Measurements from ENCODE around the gene GORASP2. TPM values are rescaled to one million over a fixed set of nuclear protein-coding genes. Genes with fewer than 3 reads are reported as not detected.

GORASP2 gene
- total RNA-seq, 1 experiment from 2014 or later: 89.3 TPM

- TF ChIP-seq CTCF (conservative IDR thresholded peaks at IDR 0.05; ENCODE audit: low read depth, low read length) (no peak), EZH2 (IDR thresholded peaks at IDR 0.05; ENCODE audit: borderline replicate concordance, low read depth, low read length, poor library complexity, severe bottlenecking) (no peak)
- no peaks in the 10 kb centered on the region for H3K36me3 ChIP-seq (ENCODE audit: insufficient read depth, low read length, poor library complexity, severe bottlenecking)
- H3K4me1 ChIP-seq (ENCODE audit: insufficient read depth, low read length, poor library complexity, severe bottlenecking): no peaks in the 10 kb centered on the region
- intact Hi-C loops (cut with micrococcal nuclease; ENCODE audit: unreplicated experiment): no loop called here
- POLR2A ChIA-PET (ENCODE audit: low non-redundant PET): no interaction called here
- H3K9me3 ChIP-seq (ENCODE audit: low read depth, low read length, poor library complexity, severe bottlenecking): no peaks in the 10 kb centered on the region
- H3K27me3 ChIP-seq (replicated peaks; ENCODE audit: insufficient read depth, low read depth, low read length, poor library complexity): no peaks in the 10 kb centered on the region
- CTCF ChIA-PET: no interaction called here
- no peak overlapping the region for H3K4me3 ChIP-seq (ENCODE audit: low read depth, low read length, poor library complexity, severe bottlenecking)
- H3K27ac ChIP-seq (ENCODE audit: low read depth, low read length, poor library complexity, severe bottlenecking): no peak overlapping the region
- DNase-seq (ENCODE audit: low spot score): no peak
- no TSS peak for BruUV-seq (replicated peaks)
Observed at GRCh38 chr2:170887496-170887895, 41.6 kb upstream of the GORASP2 start.

- Histone ChIP-seq H3K4me3 (ENCODE audit: low read depth, low read length, poor library complexity, severe bottlenecking) (no peak overlapping the region), H3K27ac (ENCODE audit: low read depth, low read length, poor library complexity, severe bottlenecking) (no peak overlapping the region), H3K27me3 (replicated peaks; ENCODE audit: insufficient read depth, low read depth, low read length, poor library complexity) (no peaks in the 10 kb centered on the region), H3K9me3 (ENCODE audit: low read depth, low read length, poor library complexity, severe bottlenecking) (no peaks in the 10 kb centered on the region), H3K36me3 (ENCODE audit: insufficient read depth, low read length, poor library complexity, severe bottlenecking) (no peaks in the 10 kb centered on the region), H3K4me1 (ENCODE audit: insufficient read depth, low read length, poor library complexity, severe bottlenecking) (no peaks in the 10 kb centered on the region)
- CTCF ChIA-PET: no interaction called here
- POLR2A ChIA-PET (ENCODE audit: low non-redundant PET): no interaction called here
- intact Hi-C loops (cut with micrococcal nuclease; ENCODE audit: unreplicated experiment): no loop called here
- BruUV-seq (replicated peaks): no TSS peak
- no peak for DNase-seq (ENCODE audit: low spot score)
- TF ChIP-seq EZH2 (IDR thresholded peaks at IDR 0.05; ENCODE audit: borderline replicate concordance, low read depth, low read length, poor library complexity, severe bottlenecking) (no peak), CTCF (conservative IDR thresholded peaks at IDR 0.05; ENCODE audit: low read depth, low read length) (no peak)
Observed at GRCh38 chr2:170887896-170888295, 41.2 kb upstream of the GORASP2 start.

GRCh38 chr2:170891893-170892292, 37.2 kb upstream of the GORASP2 start:
- Histone ChIP-seq H3K9me3 (ENCODE audit: low read depth, low read length, poor library complexity, severe bottlenecking) (no peaks in the 10 kb centered on the region), H3K36me3 (ENCODE audit: insufficient read depth, low read length, poor library complexity, severe bottlenecking) (no peaks in the 10 kb centered on the region), H3K27ac (ENCODE audit: low read depth, low read length, poor library complexity, severe bottlenecking) (no peak overlapping the region), H3K4me3 (ENCODE audit: low read depth, low read length, poor library complexity, severe bottlenecking) (no peak overlapping the region), H3K27me3 (replicated peaks; ENCODE audit: insufficient read depth, low read depth, low read length, poor library complexity) (no peaks in the 10 kb centered on the region), H3K4me1 (ENCODE audit: insufficient read depth, low read length, poor library complexity, severe bottlenecking) (no peaks in the 10 kb centered on the region)
- CTCF ChIA-PET: no interaction called here
- intact Hi-C loops (cut with micrococcal nuclease; ENCODE audit: unreplicated experiment): no loop called here
- TF ChIP-seq CTCF (conservative IDR thresholded peaks at IDR 0.05; ENCODE audit: low read depth, low read length) (no peak), EZH2 (IDR thresholded peaks at IDR 0.05; ENCODE audit: borderline replicate concordance, low read depth, low read length, poor library complexity, severe bottlenecking) (no peak)
- no peak for DNase-seq (ENCODE audit: low spot score)
- POLR2A ChIA-PET (ENCODE audit: low non-redundant PET): no interaction called here
- no TSS peak for BruUV-seq (replicated peaks)

Measured in A673 (cell line).